ENCODE results near the gene UBE2O.

Gene UBE2O

GRCh38 chr17:76382803-76383545, 70.0 kb downstream of the UBE2O start (continued):
- no peak for TF ChIP-seq ZNF518A (tag by site-specific recombination; conservative IDR thresholded peaks at IDR 0.05; ENCODE audit: low read depth)
- TF ChIP-seq ZNF280D (tag by site-specific recombination; IDR thresholded peaks at IDR 0.05) = no peak
- peak; percentile 52; the same call in 1 of the 2 replicates for TF ChIP-seq ZNF76 (tag by site-specific recombination; IDR thresholded peaks at IDR 0.05; ENCODE audit: borderline replicate concordance, low read depth)
- TF ChIP-seq ZNF157 (tag by site-specific recombination; IDR thresholded peaks at IDR 0.05) = no peak
- TF ChIP-seq ZNF48 (tag by site-specific recombination; IDR thresholded peaks at IDR 0.05) = no peak
- TF ChIP-seq SP2 (tag by site-specific recombination; IDR thresholded peaks at IDR 0.05) = peak; percentile 75
- peak; percentile 91 for TF ChIP-seq ZBTB26 (tag by site-specific recombination; optimal IDR thresholded peaks at IDR 0.05)
- peak; percentile 65 for TF ChIP-seq ZEB2 (tag by site-specific recombination; IDR thresholded peaks at IDR 0.05)
- peak; percentile 26; the same call in 1 of the 2 replicates for TF ChIP-seq ZNF777 (tag by site-specific recombination; IDR thresholded peaks at IDR 0.05; ENCODE audit: borderline replicate concordance)
- TF ChIP-seq ZBTB10 (tag by site-specific recombination; IDR thresholded peaks at IDR 0.05) = peak; percentile 62
- TF ChIP-seq IKZF3 (tag by site-specific recombination; IDR thresholded peaks at IDR 0.05) = 0 out of 2 replicates have a peak, but pooled peaks have one; percentile 36
- TF ChIP-seq ZNF792 (tag by site-specific recombination; IDR thresholded peaks at IDR 0.05) = no peak
- no peak for TF ChIP-seq ZBTB11 (tag by site-specific recombination; conservative IDR thresholded peaks at IDR 0.05; ENCODE audit: low read depth)
- TF ChIP-seq ZNF24 (tag by site-specific recombination; IDR thresholded peaks at IDR 0.05) = no peak
- TF ChIP-seq KLF8 (tag by site-specific recombination; IDR thresholded peaks at IDR 0.05) = peak; percentile 58
- TF ChIP-seq ZIC2 (tag by site-specific recombination; IDR thresholded peaks at IDR 0.05) = peak; percentile 78
- TF ChIP-seq ZNF501 (tag by site-specific recombination; IDR thresholded peaks at IDR 0.05) = 0 out of 2 replicates have a peak, but pooled peaks have one; percentile 46
- no peak for TF ChIP-seq HOXD13 (CRISPR knock-in tag; IDR thresholded peaks at IDR 0.05; ENCODE audit: borderline replicate concordance)
- no peak for TF ChIP-seq ZNF843 (tag by site-specific recombination; IDR thresholded peaks at IDR 0.05)
- TF ChIP-seq ZNF324 (tag by site-specific recombination; IDR thresholded peaks at IDR 0.05) = 0 out of 2 replicates have a peak, but pooled peaks have one; percentile 35
- TF ChIP-seq ZNF394 (tag by site-specific recombination; IDR thresholded peaks at IDR 0.05; ENCODE audit: borderline replicate concordance) = 0 out of 2 replicates have a peak, but pooled peaks have one; percentile 12
- TF ChIP-seq ZNF335 (tag by site-specific recombination; conservative IDR thresholded peaks at IDR 0.05) = peak; percentile 32; the same call in 1 of the 2 replicates
